H1 (cell line): Measurements from ENCODE around the gene TGOLN2. TPM values are rescaled to one million over a fixed set of nuclear protein-coding genes. Genes with fewer than 3 reads are reported as not detected.

Experiments used
- SP2 ChIP-seq: IDR thresholded peaks from 2 replicates; pipeline ENCODE4 v1.6.1; 2012; ENCODE audit warnings: mild to moderate bottlenecking, low read length, inconsistent platforms
- TAF7 ChIP-seq: optimal IDR thresholded peaks from 2 replicates; pipeline ENCODE3; 2011; ENCODE audit warnings: low read depth, mild to moderate bottlenecking, inconsistent platforms, low read length, moderate library complexity, borderline replicate concordance
- polyA plus RNA-seq, 7 experiments: library from polyadenylated mRNA; depleted of rRNA in 3 of 7; stranded (reverse) in 5 of 7; unstranded in 2 of 7; fragments of >200 nt in 5 of 7; fragments of 200-250 nt in 2 of 7; gene quantifications; 1 replicate in 5 of 7; 2 replicates in 1 of 7; 4 replicates in 1 of 7; pipeline versions ENCODE4 v1.2.1 to v1.2.3, GENCODE V29; 2011 to 2013; ENCODE audit warnings: missing spikeins in 2 of 7, mixed read lengths in 2 of 7
- total RNA-seq: library from RNA; stranded (reverse); fragmentation: NEBNext Ultra II Directional; extraction: Animal tissue kit (Norgen Biotek cat#: 25700); gene quantifications from 2 replicates; pipeline ENCODE4 v1.2.1, GENCODE V29; 2021

TGOLN2 gene
- total and polyA plus RNA-seq, 2 of the 8 experiments (the other 6 are each of a cell fraction or from before 2014, with no cell fraction given) = 33.9 to 38.9 TPM

DNA sequence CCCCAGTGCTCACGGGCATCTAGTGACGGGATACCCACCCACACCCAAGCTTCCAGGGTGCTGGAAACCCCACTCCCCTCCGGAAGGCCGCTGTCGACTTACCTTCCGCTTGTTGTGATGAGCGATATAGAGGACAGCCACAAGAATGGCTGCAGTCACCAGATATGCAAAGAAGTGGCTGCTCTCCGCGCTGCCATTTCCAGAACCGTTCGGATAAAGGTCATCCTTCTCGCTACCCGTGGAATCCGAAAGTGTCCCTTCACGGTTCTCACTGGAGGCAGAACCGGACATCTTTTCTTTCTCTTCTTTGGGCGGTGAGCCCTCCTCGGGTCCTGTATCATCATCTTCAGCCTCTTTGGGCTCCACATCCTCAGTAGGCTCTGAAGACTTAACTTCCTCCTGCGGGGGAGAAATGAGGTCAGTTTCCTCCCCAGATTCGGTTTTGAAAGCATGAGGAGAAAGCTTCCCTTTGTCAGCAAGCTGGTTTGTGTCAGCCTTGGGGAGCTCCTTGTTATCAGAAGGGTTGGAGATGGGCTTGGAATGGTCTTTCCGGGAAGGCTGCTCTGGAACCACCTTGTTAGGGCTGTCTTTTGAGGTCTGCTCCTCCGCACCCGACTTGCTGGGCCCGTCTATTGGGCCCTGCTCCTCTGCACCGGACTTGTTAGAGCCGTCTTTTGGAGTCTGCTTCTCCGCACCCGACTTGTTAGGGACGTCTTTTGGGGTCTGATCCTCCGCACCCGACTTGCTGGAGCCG is 1.2 kb downstream of the TGOLN2 start (continued):
- TF ChIP-seq TAF7 (no peak), SP2 (no peak)
